Stimulated activated CD8-positive, alpha-beta memory T cell treated with anti-CD3 and anti-CD28 coated beads, Interleukin-7, amount 100 ng/mL, for 4 hours (primary cell): Measurements from ENCODE around the gene ATF6.
"Not testable (repeated sequence)": the region's sequence is repeated elsewhere in the genome, so short reads cannot be mapped to it uniquely, and the experiment has no call there.

Experiments
- DNase-seq, 2 donors: peaks; one replicate each; pipeline ENCODE4 v3.0.0-alpha.2; 2020; ENCODE audit warnings: low read depth in 2 of 2

ATF6 gene

DNA sequence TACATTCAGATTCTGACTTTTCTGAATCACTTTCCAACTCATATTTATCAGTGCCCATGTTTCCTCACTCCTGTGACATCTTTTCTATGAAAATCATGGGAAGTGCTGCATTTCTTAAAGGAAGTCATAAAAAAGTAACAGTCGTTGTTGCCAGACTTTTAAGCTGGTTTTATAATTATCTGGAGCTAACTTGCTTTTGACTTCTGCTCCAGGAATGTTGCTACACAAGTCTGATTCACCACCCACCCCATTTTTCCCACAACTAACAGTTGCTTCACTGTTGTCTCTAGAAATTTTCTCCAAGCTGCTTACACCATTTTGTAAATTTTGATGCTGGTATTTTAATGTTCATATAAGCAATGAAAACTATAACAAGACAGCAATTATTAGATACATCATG, 32.6 kb upstream of the ATF6 start:
- no peak for DNase-seq

- no peak for DNase-seq
Measured at GRCh38 chr1:161735837-161736236, 30.3 kb upstream of the ATF6 start.

DNA sequence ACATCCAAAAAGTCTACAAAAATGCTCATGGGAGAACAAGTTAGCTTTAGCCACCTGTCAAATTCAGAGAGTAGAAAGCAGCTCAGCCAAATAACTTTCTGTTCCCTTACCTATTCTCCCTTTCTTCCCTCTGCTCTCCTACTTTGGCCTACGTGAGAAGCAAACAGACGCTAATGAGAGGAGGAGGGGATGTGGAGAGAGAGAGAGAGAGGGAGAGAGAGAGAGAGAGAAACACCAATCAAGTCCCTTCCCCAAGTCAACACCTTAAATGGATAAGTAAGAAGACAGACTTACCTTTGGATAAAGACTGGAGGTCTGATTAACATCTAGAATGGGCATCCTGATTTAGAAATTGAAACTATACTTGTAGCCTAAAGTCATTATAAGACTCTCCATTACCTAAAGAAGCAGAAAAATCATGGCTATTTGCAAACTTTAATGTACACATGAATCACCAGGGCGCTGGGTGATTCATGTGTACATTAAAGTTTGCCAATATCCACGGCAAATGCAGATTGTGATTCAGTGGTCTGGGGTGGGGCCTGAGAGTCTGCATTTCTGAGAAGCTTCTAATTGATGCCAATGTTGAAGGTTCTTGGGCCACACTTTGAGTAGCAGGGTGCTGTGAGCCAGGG, 29.7 kb upstream of the ATF6 start:
- DNase-seq, result no peak

DNA sequence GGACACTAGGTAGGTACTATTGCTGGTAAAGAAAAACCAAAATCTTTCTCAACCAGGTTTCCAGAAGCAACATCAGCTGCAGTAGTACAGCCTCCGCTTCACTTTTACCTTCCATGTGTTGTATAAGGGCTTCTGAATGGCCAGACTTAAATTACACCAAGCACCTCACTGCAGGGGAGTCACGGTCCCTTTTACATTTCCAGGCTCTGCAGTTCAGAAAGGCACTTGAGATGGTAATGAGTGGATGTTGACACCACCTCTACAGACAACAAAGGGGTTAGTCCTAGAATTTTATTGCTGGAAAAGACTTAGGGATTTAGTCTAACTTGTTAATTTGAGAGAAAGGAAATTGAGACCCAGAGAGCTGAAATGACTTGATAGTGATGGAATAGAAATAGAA, 28.5 kb upstream of the ATF6 start:
- no peak for DNase-seq

DNA sequence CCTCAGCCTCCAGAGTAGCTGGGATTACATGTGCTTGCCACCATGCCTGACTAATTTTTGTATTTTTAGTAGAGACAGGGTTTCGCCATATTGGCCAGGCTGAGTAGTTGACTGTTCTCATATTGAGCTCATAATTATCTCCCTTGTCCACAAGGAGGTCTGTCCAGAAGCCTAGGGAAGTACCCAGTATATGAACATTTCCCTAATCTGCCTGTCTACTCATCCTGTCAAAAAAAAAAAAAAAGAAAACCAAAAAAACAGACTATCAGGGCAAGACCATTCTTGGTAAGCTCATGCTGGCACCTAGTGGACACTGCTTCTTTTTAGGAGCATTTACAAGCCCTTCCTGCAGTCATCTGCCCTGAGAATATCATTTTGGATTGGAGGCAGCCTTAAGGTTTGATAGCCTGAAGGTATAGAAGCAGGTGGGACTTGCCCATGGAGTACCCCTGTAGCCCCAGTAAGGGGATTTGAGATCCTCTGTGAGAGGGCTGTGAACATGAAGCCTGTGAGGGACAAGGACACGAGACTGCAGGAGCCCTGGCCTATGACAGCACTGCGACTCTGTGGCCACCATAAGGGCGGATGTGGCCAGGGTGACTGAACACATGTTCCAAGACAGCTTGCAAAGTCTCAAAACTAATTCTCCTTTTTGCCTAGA, 27.4 kb upstream of the ATF6 start:
- peak; percentile 55 to 66 for DNase-seq

DNA sequence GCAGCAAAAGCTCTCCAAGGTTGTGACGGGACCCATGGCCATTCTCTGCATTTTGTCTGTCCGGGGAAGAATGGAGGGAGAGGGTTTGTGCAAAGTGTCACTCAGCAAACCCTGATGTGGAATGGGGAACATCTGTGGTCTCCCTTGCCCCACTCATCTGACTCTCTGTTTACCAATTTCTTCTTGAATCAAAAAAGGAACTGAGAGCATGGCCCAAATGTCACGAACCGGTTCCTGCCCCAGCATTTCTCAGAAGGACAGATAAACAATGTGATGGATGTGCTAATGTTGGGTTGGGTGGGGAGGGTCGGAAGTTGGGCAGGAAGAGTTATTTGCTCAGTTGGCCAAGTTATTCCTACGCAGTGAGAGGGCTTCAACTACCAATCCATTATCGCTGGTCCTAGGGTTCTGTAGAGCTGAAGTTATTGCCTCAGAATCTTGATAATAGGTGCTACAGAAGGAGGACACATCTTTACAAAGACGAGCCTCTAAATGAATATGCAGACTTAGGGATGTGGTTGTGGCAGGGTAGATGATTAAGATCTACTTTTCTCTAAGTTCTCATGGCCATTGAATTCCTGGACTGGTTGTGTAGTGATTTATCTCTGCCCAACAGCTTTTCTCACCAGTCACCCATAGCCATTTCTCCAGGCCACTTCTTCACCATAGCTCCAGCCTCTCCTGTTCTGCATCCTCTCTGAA, 26.1 kb upstream of the ATF6 start:
- no peak for DNase-seq

- no peak for DNase-seq
Measured at GRCh38 chr1:161740921-161741320, 25.2 kb upstream of the ATF6 start.

- no peak for DNase-seq
Measured at GRCh38 chr1:161743231-161743630, 22.9 kb upstream of the ATF6 start.

DNA sequence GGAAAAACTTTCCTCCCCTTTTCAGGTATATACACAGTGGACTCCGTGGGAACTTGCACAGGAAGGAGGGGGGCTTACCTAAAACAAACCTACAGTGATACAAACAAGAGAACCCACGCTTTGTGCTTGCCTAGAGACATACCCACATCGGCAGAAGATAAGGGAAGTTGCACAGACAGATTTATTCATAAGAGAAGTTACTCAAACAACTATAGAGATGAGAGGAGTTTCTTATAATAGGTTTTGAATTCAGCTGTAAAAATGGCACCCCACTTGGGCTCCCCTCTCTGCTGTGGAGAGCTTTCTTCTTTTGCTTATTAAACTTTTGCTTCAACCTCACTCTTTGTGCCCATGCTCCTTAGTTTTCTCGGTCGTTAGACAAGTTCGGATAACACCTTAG, 18.3 kb upstream of the ATF6 start:
- no peak for DNase-seq

- DNase-seq, result peak; percentile 74 to 80
Measured at GRCh38 chr1:161749509-161750407, 16.4 kb upstream of the ATF6 start, which contains the start of gene DUSP12. DUSP12 (plus strand) TSS chr1:161749786; CDS start chr1:161749802, 16 bp downstream.

- DNase-seq, result peak in 1 of 2 donors; percentile 31
Measured at GRCh38 chr1:161763522-161764098, 2.5 kb upstream of the ATF6 start.

GRCh38 chr1:161768461-161768860, 2.3 kb downstream of the ATF6 start:
- DNase-seq, result no peak

DNA sequence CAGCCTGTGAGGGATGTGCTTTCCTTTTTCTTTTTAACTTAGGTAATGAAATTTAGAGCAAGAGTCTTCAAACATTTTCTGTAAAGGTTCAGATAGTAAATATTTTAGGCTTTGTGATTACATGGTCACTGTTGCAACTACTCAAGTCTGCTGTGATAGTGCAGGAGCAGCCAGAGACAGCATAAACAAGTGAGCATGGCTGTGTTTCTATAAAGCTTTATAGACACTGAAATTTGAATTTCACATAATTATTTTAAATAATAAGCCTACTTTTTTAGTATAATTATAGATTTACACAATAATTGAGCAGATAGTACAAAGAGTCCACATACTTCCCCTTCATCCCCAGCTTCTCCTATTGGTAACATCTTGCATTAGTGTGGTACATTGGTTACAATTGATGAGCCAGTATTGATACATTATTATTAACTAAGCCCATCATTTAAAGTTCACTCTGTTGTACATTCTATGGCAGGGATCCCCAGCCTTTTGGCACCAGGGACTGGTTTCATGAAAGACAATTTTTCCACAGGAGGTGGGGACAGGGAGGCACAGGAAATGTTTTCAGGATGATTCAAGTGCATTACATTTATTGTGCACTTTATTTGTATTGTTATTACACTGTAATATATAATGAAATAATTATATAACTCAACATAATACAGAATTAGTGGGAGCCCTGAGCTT, 3.0 kb downstream of the ATF6 start:
- DNase-seq, result no peak

- DNase-seq, result not testable (repeated sequence)
Measured at GRCh38 chr1:161769673-161770045, 3.5 kb downstream of the ATF6 start.

GRCh38 chr1:161770250-161770649, 4.1 kb downstream of the ATF6 start:
- DNase-seq, result no peak

- DNase-seq, result no peak
Measured at GRCh38 chr1:161771161-161771560, 5.0 kb downstream of the ATF6 start.

DNA sequence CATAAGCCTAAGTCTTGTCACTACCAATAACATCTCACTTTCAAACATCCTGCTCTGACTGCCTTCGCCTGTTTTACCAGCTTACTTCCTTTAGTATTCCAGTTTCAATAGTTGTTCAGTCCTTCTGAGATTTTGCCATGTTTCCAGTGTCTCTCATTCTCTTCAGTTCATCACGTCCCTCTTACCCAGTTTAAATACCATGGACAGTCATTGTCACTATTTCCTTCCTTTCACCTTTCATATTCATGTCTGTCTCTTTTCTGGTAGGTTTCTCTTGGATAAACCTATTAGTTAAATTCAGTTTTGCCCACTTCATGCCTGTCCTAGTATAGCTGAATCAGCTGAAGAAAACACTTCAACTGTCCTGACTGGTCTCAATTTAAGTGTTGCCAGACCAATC, 5.9 kb downstream of the ATF6 start:
- no peak for DNase-seq

- DNase-seq, result no peak
Measured at GRCh38 chr1:161772397-161772796, 6.3 kb downstream of the ATF6 start.

DNA sequence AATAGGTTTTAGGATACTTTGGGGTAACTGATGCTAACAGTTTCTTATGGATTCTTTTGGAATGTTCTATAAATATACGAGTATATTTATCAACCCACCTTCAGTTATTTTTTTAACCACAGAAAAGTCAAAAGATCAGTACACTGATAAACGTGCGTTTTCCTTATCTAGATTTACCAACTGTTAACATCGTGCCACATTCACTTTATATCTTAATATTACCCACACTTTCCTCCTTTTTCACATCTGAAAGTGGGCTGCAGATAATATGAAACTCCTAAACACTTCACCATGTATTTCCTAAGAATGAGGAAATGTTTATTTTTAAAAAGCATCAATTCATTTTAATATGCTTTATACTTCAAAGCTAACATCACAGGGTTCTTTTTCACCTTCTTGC, 7.7 kb downstream of the ATF6 start:
- DNase-seq, result no peak

DNA sequence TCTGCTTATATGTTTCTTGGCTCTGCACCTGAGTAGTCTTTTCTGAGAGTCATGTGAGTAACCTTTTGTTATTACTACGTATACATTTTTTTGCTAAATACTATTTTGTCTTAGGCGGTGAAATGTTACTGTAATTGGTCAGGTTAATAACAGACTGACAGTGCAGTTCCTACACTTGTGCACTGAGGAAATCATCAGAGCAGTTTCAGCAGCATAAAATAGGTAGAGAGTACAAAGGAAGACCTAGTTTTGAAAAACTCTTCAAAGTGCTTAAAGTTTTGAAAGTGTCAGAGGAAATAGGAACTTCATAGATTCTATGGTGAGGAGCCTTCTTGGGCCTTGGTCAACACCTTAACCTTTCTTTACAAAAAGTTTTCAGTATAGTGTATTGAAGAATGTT, 11.1 kb downstream of the ATF6 start:
- no peak for DNase-seq

- no peak for DNase-seq
Measured at GRCh38 chr1:161778522-161778921, 12.4 kb downstream of the ATF6 start.
